Measurements from ENCODE around the gene EXOC2.

Gene EXOC2

DNA sequence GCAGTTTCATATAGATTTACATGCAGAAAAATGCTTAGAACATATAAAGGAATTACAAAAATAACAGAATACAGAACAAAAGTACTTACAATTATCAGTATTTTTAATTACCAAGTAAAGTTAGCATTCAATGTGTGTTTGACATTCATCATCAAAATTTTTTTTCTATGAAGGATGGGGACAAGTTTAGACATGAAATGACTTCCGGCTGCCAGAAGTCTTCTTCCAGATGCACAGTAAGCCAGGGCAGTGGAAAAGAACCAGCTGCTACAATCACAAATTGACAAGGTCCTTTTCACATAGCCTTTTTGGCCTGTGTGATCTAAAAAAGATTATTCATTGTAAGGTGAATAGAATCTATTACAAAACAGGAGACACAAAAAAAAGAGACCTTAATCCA, 109.8 kb downstream of the EXOC2 start:
- H3K36me3 ChIP-seq (ENCODE audit: insufficient read depth, low read length): no peaks in the 10 kb centered on the region
- TF ChIP-seq EZH2 (IDR thresholded peaks at IDR 0.05): no peak
- TF ChIP-seq FOXP2 (optimal IDR thresholded peaks at IDR 0.05; ENCODE audit: control extremely low read depth, extremely low read length, insufficient read depth): no peak
- TF ChIP-seq POLR2AphosphoS5 (IDR thresholded peaks at IDR 0.05; ENCODE audit: borderline replicate concordance, low read depth, low read length): no peak
- no peak overlapping the region for H3K4me3 ChIP-seq
- no peaks in the 10 kb centered on the region for H3K9me3 ChIP-seq (ENCODE audit: low read depth, low read length)
- DNase-seq (ENCODE audit: low read depth, low spot score): no peak
- H3K27ac ChIP-seq: no peak overlapping the region
- no peak overlapping the region for H3K9ac ChIP-seq (ENCODE audit: insufficient read length)

DNA sequence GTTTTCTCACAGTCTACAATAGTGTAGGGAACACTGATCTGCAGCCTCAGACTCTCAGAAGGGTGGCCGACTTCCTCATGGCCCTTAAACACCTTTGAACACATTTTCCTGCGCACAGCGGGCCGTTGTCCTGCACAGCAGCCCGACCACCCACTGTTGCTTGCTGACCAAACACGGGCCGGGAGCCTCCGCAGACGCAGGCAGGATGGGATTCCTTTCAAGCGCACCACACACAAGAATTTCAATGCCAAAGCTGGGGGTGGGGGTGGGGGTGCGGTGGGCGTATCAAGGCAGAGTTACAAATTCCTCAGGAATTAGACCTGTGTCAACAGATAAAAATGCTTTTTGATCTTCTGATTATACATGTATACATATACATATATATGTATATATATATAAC, 110.6 kb downstream of the EXOC2 start:
- no peak for DNase-seq (ENCODE audit: low read depth, low spot score)
- H3K9ac ChIP-seq (ENCODE audit: insufficient read length): no peak overlapping the region

DNA sequence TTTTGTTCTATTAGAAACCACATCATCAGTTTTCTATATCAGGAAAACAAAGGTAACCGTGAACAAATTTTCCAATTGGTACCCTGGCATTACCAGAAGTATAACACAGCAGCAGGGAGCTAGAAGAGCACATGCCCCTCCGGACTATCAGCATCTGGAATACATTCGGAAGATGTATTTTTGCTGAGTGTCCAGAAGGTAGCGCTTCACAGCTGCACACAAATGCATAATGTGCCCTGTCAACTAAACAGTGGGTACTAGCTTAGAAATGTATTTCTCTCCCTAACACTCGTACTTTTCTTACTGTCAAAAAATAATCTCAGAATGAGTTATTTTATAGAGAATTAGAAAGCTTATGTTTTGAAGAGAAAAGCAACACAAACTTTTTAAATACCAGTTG, 113.6 kb downstream of the EXOC2 start:
- TF ChIP-seq FOXP2 (optimal IDR thresholded peaks at IDR 0.05; ENCODE audit: control extremely low read depth, extremely low read length, insufficient read depth) (no peak), EZH2 (IDR thresholded peaks at IDR 0.05) (no peak), POLR2AphosphoS5 (IDR thresholded peaks at IDR 0.05; ENCODE audit: borderline replicate concordance, low read depth, low read length) (no peak)
- DNase-seq (ENCODE audit: low read depth, low spot score): no peak
- H3K9ac ChIP-seq (ENCODE audit: insufficient read length): no peak overlapping the region
- H3K4me3 ChIP-seq: no peak overlapping the region
- H3K27ac ChIP-seq: no peak overlapping the region
- H3K36me3 ChIP-seq (ENCODE audit: insufficient read depth, low read length): no peaks in the 10 kb centered on the region
- H3K9me3 ChIP-seq (ENCODE audit: low read depth, low read length): no peaks in the 10 kb centered on the region

More for the DNA sequence above, 110.6 kb downstream of the EXOC2 start:
- TF ChIP-seq EZH2 (IDR thresholded peaks at IDR 0.05): no peak
- TF ChIP-seq POLR2AphosphoS5 (IDR thresholded peaks at IDR 0.05; ENCODE audit: borderline replicate concordance, low read depth, low read length): no peak
- no peak for TF ChIP-seq FOXP2 (optimal IDR thresholded peaks at IDR 0.05; ENCODE audit: control extremely low read depth, extremely low read length, insufficient read depth)
- no peak overlapping the region for H3K27ac ChIP-seq
- H3K4me3 ChIP-seq: no peak overlapping the region
- H3K9me3 ChIP-seq (ENCODE audit: low read depth, low read length): no peaks in the 10 kb centered on the region
- H3K36me3 ChIP-seq (ENCODE audit: insufficient read depth, low read length): no peaks in the 10 kb centered on the region

GRCh38 chr6:572596-573265, 120.2 kb downstream of the EXOC2 start:
- no peak overlapping the region for H3K4me3 ChIP-seq
- no peak for DNase-seq (ENCODE audit: low read depth, low spot score)
- H3K36me3 ChIP-seq (ENCODE audit: insufficient read depth, low read length): no peaks in the 10 kb centered on the region
- no peak overlapping the region for H3K27ac ChIP-seq
- no peak overlapping the region for H3K9ac ChIP-seq (ENCODE audit: insufficient read length)
- no peaks in the 10 kb centered on the region for H3K9me3 ChIP-seq (ENCODE audit: low read depth, low read length)
- TF ChIP-seq POLR2AphosphoS5 (IDR thresholded peaks at IDR 0.05; ENCODE audit: borderline replicate concordance, low read depth, low read length): no peak
- no peak for TF ChIP-seq EZH2 (IDR thresholded peaks at IDR 0.05)
- no peak for TF ChIP-seq FOXP2 (optimal IDR thresholded peaks at IDR 0.05; ENCODE audit: control extremely low read depth, extremely low read length, insufficient read depth)

- H3K9ac ChIP-seq (ENCODE audit: insufficient read length): no peak overlapping the region
- no peak for DNase-seq (ENCODE audit: low read depth, low spot score)
- no peaks in the 10 kb centered on the region for H3K9me3 ChIP-seq (ENCODE audit: low read depth, low read length)
- H3K4me3 ChIP-seq: no peak overlapping the region
- no peak overlapping the region for H3K27ac ChIP-seq
- no peaks in the 10 kb centered on the region for H3K36me3 ChIP-seq (ENCODE audit: insufficient read depth, low read length)
- TF ChIP-seq POLR2AphosphoS5 (IDR thresholded peaks at IDR 0.05; ENCODE audit: borderline replicate concordance, low read depth, low read length): no peak
- TF ChIP-seq EZH2 (IDR thresholded peaks at IDR 0.05): no peak
- TF ChIP-seq FOXP2 (optimal IDR thresholded peaks at IDR 0.05; ENCODE audit: control extremely low read depth, extremely low read length, insufficient read depth): no peak
These were observed 121.0 kb downstream of the EXOC2 start for GRCh38 chr6:571892-572291.

DNA sequence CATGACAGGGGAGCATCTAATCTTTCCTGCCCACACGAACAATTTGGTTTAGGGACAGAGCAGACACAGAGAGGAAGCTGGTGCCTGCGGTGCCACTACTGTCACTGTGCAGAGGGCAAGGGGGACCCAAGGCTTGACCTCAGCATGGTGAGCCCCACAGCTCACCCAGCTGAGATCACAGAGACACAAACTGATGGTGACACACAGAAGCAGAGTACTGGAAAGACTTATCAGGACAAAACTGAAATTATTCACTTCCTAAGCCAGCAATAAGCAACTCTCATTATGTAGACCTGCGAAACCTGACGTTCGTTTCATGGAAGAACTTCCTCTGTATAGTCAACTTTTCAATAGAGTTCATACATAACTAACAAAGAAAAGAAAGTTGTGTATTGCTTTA, 122.1 kb downstream of the EXOC2 start:
- TF ChIP-seq FOXP2 (optimal IDR thresholded peaks at IDR 0.05; ENCODE audit: control extremely low read depth, extremely low read length, insufficient read depth) (no peak), POLR2AphosphoS5 (IDR thresholded peaks at IDR 0.05; ENCODE audit: borderline replicate concordance, low read depth, low read length) (no peak), EZH2 (IDR thresholded peaks at IDR 0.05) (no peak)
- no peak for DNase-seq (ENCODE audit: low read depth, low spot score)
- H3K4me3 ChIP-seq: no peak overlapping the region
- H3K36me3 ChIP-seq (ENCODE audit: insufficient read depth, low read length): no peaks in the 10 kb centered on the region
- H3K27ac ChIP-seq: no peak overlapping the region
- H3K9me3 ChIP-seq (ENCODE audit: low read depth, low read length): no peaks in the 10 kb centered on the region
- no peak overlapping the region for H3K9ac ChIP-seq (ENCODE audit: insufficient read length)

DNA sequence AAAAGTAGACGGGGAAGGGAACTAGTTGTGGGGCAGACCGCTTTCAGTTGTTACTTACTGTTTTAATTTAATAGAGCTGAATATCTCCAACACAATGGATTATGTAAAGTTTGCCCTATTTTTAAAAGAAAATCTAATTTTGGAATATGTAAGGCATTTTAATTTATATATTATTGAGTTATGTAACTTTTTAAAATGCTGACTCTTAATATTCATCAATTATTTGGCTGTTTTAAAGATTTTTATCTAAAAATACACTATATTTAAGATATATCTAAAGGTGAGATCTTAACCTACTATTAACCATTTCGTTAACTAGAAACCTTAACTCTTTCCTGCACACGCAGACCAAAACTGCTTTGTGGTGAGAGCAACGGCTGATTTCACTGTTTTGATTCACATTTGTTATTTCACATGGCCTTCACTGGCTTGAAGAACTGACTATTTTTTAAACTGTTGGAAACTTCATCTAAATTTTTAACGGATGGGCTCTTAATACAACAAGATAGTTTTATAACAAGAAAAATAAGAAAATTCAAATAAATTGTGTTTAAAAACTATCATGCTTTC, 123.9 kb downstream of the EXOC2 start:
- TF ChIP-seq EZH2 (IDR thresholded peaks at IDR 0.05) (no peak), FOXP2 (optimal IDR thresholded peaks at IDR 0.05; ENCODE audit: control extremely low read depth, extremely low read length, insufficient read depth) (no peak), POLR2AphosphoS5 (IDR thresholded peaks at IDR 0.05; ENCODE audit: borderline replicate concordance, low read depth, low read length) (no peak)
- no peak overlapping the region for H3K9ac ChIP-seq (ENCODE audit: insufficient read length)
- H3K36me3 ChIP-seq (ENCODE audit: insufficient read depth, low read length): no peaks in the 10 kb centered on the region
- H3K4me3 ChIP-seq: no peak overlapping the region
- DNase-seq (ENCODE audit: low read depth, low spot score): no peak
- H3K9me3 ChIP-seq (ENCODE audit: low read depth, low read length): no peaks in the 10 kb centered on the region
- no peak overlapping the region for H3K27ac ChIP-seq

GRCh38 chr6:568085-568484, 124.9 kb downstream of the EXOC2 start:
- TF ChIP-seq EZH2 (IDR thresholded peaks at IDR 0.05) (no peak), POLR2AphosphoS5 (IDR thresholded peaks at IDR 0.05; ENCODE audit: borderline replicate concordance, low read depth, low read length) (no peak), FOXP2 (optimal IDR thresholded peaks at IDR 0.05; ENCODE audit: control extremely low read depth, extremely low read length, insufficient read depth) (no peak)

More at GRCh38 chr6:568085-568484, 124.9 kb downstream of the EXOC2 start:
- Histone ChIP-seq H3K36me3 (ENCODE audit: insufficient read depth, low read length) (no peaks in the 10 kb centered on the region), H3K27ac (no peak overlapping the region), H3K9me3 (ENCODE audit: low read depth, low read length) (no peaks in the 10 kb centered on the region), H3K4me3 (no peak overlapping the region), H3K9ac (ENCODE audit: insufficient read length) (no peak overlapping the region)
- DNase-seq (ENCODE audit: low read depth, low spot score): no peak

Data from SK-N-MC (cell line).